GM19240 (cell line): ENCODE results near the gene MADD.

Experiments
- DNase-seq: peaks from one replicate; pipeline ENCODE4 v3.0.0; 2011; ENCODE audit warnings: low spot score; ENCODE audit not compliant: insufficient read length

The MADD gene

GRCh38 chr11:47338396-47339241, 68.7 kb downstream of the MADD start:
- DNase-seq, result no peak

- no peak for DNase-seq
These were observed 70.1 kb downstream of the MADD start for GRCh38 chr11:47340010-47340409.

DNA sequence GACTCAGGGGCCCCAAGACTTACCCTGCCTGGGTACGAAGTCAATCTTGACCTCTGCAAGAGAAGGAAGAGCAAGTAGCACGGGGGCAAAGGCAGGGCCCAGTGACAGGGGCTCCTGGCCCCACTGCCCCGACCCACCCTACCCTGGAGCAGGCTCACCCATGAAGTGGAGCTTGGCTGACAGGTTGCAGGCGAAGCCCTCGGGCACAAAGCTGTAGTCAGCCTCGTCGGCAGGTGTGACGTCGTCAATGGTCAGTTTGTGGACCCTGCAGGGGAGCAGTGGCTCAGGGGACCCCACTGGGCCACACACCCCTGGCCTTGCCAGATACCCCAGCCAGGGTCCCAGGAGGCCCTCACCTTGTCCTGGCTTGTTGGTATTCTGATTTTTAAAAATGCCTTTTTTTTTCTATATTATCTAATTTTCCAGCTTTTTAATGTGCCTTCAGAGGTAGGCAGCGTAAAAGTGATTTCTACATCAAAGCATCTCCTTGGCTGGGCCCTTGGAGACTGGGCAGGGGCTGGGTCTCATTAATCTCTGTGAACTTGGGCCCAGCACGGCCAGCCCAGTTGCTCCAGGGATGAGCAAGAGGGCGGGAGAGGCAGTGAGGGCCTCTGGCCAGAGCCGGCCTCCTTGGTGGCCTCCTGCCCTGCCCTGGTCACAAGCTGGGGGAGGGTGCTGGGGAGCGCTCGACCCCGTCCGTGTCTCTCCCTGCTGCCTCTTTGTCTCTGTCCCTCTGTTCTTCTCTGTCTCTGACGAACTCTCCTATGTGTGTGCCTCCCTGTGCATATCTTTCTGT, 71.2 kb downstream of the MADD start:
- DNase-seq, result no peak

- no peak for DNase-seq
These were observed 72.3 kb downstream of the MADD start for GRCh38 chr11:47342036-47342803.

- DNase-seq, result no peak
These were observed 72.9 kb downstream of the MADD start for GRCh38 chr11:47342854-47343253.

DNA sequence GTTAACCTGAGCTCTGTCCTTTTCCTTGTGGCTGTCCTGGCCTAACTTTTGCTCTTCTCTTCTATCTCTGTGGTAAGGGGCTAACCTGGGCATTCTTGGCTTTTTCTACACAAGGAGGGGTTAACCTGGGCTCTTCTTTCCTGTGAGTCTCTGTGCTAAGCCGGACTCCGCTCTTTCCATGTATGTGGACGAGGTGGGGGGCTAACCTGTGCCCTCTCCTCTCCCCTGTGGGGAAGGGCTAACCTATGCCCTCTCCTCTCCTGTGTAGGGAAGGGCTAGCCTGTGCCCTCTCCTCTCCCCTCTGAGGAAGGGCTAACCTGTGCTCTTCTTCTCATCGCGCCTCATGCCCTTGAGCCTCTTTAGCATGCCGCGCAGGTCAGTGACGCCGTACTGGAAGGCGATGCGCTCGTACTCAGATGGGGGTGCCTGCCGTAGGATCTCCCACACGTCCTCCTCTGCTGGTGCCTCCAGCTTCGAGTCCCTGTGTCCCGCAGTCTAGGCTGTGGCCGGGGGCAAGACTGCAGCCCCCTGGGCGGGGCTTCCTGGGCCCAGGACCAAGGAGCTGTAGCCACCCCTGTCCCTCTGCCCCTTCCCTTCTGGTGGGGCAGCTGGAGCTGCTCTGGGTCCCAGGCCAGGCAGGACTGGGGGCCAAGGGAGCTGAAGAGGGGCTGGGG, 76.1 kb downstream of the MADD start:
- DNase-seq, result no peak

GRCh38 chr11:47347137-47347536, 77.2 kb downstream of the MADD start:
- DNase-seq, result no peak

GRCh38 chr11:47348131-47348802, 78.3 kb downstream of the MADD start:
- no peak for DNase-seq

DNA sequence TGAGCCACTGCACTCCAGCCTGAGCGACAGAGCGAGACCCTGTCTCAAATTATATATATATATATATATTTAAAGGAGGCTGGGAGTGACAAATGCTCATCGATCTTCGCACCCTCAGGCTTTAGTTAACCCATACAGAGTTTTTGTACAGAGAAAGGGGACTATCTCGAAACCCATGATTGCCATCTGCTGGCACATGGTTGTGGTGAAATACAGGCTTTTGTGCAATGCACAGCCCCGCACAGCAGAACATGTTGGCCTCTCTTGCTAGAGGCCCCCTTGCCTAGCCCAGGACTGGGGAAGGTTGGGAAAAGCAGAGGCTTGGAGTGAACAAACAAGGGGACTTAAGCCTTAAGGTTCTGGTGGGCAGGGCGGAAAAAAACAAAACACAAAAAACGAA, 78.9 kb downstream of the MADD start:
- DNase-seq, result no peak

DNA sequence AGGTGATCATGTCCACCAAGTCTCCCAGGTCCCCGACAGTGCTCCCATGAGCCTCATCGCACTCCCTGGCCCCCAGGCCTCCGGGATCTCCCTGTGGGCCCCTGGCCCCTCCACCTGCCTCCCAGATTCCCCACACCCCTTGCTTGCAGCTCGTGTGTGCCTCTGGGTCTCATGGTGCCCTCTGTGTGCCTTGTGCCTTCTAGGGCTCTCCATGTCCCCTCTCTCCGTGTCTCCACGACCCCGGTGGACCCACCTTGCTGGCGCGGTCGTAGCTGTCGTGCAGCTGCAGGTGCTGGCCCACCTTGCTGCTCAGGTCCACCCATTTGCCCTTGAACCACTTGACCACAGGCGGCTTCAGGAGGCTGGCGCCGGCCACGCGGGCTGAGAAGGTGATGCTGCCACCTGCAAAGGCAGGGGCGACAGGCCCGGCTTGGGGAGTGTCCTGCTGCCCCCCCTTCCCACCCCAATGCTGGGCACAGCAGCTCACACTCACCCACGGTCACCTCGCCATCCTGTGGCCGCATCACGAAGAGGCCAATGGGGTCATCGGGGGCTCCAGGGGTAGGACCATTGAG, 79.7 kb downstream of the MADD start:
- no peak for DNase-seq

GRCh38 chr11:47350315-47350714, 80.4 kb downstream of the MADD start:
- DNase-seq, result no peak

DNA sequence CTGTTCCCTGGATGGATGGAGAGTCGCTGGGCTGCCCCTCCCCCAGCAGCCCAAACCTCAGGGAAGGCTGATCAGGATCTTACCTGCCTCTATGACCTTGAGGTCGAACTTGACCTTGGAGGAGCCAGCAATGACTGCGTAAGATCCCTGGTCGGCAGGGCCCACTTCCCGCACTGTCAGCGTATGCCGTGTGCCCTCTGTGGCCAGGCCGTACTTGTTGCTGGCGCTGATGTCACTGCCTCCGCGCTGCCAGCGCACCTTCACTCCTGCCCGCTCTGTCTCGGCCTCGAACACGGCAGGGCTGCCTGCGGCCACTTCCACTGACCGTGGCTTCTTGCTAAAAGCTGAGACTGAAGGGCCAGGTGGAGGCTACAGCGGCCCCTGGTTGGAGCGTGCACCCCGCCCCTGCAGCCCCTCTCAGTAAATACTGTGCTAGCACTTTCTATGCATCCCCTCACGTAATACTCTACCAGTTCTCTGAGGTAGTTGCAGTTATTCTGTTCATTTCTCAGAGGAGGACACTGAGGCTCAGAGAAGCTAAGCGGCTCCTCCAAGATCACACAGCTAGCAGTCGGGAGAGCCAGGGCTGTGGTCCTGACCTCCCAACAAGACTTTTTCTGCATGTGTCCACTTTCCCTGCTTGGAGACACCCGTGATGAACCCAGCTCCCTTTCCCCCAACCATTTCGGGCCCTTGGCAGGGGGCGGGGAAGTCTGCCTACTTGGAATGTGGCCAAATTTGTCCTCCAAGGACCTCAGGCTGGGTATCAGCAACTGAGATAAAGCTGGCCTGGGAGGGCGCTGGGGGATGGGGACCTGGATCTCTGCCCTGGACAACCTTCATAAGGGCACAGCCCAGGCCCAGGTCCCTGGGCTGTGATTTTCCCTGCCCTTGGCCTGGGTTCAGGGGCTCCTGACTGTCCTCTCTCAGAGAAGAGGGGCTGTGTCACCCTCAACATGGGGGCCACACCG, 81.5 kb downstream of the MADD start:
- no peak for DNase-seq

DNA sequence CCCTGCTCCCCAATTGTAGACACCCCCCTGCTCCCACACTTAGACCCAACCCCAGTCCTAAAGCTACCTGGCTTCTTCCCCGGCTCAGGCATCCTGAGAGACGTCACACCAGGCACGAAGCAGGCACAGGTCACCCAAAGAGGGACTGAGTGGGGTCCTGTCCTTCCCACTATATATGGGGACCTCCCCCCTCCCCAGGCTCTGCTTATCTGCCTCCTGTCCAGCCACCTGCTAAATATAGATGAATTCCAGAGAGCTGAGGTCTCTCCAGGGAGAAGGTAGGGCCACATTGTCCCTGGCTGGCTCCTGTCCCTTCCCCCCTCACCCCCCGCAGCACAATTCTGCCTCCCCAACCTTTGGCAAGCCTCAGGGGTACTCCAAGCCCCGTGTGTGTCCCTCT, 82.6 kb downstream of the MADD start, which contains the start of gene MYBPC3:
TSS of gene MYBPC3 (minus strand) at position 147 of the 400 bp plus-strand sequence. CDS start at position 92, 55 bp downstream.
- DNase-seq, result no peak

DNA sequence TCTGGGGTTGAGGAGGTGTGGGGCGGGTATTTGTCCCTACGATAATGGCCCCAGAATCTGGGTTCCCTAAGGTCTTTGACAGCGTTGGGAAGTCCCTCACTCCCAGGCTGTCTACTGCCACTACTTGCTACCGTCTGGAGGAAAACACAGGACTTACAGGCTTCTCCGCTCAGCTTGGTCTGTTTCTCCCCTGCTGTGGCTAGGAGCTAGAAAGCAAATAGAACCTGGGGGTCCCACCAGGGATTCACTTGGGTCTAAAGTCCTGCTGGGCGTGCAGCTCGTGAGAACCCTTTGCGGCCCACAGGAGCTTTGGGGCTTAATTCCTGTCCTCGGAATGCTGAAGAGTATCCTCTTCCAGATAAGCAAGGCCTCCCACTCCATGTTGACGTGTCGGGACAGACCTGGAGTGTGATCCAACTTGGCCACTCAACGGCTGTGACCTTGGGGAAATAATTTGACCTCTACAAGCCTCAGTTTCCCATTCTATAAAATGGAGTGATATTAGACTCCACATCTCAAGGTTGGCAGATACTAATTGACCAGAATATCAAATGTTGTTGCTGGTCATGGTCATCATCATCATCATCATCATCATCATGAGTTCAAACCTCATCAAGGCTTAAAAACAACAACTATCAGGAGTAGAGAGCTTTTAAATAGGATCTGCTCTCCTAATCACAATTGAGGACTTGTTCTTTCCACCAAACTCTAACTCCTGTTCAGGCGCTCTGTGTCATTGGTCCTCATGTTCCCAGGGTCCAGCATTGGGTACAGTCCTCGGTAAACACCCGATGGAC, 84.2 kb downstream of the MADD start:
- no peak for DNase-seq

GRCh38 chr11:47354913-47355282, 85.0 kb downstream of the MADD start:
- DNase-seq, result no peak

DNA sequence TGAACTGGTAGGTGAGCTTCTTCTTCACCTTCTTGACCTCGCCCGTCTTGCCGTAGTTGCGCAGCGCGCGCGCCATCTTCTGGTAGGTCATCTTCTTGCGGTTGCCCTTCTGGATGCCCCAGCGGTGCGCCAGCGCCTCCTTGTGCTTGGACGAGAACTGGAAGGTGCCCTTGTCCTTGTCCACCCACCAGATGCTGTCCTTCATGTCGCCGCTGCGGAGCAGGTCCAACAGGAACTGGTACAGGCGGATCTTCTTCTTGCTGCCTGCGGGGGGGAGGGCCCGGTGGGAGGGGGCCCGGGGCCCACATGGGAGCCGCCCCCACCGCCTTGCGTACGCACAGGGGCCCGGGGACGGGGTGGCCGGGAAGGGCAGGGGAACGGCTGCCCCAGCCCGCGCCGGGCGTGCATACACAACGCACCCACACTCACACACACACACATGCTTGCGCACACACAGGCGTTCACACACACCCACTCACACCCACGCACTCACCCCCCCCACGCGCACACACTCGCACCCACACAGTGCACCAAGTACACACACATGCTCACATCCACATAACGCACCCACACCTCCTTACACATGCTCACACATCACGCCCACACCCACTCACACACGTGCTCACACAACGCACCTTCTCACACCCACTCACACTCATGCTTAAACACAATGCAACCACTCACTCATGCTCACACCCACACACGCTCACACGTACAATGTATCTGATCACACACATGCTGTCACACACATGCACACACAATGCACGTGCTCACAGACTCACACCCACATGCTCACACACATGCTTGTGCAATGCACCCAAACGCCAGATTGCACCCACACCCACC, 85.6 kb downstream of the MADD start:
- DNase-seq, result no peak
